Endothelial cell of umbilical vein (primary cell): ENCODE data around the gene SEC14L1. TPM values are rescaled to one million over a fixed set of nuclear protein-coding genes. Genes with fewer than 3 reads are reported as not detected.

Experiments
- BruUV-seq: library from RNA; stranded (reverse); fragments of 400-500 nt; replicated peaks from 2 replicates; lab custom pipeline; 2021; lab: Mats Ljungman, UMichigan
- CTCF ChIA-PET: fragments of 300-600, 350-600 bp; sonication (Branson Sonifier 250); formaldehyde crosslinking; loops from one replicate; lab custom pipeline; 2021; ENCODE audit warnings: antibody characterized with exemption, inconsistent platforms; lab: Charles Lee
- POLR2A ChIA-PET: fragments of 300-600, 350-600 bp; sonication (Branson Sonifier 250); formaldehyde crosslinking; loops from one replicate; lab custom pipeline; 2021; ENCODE audit warnings: antibody characterized with exemption, inconsistent platforms; lab: Charles Lee
- DNase-seq: peaks from one replicate; pipeline ENCODE4 v3.0.0-alpha.2; 2011; ENCODE audit warnings: low read depth, low spot score
- FAIRE-seq: peaks from 2 replicates; lab custom pipeline; 2011; peaks lifted over from hg19 to GRCh38; lab: Jason Lieb, UNC
- H2AFZ ChIP-seq: 2 replicates; pipeline ENCODE4 v1.6.0; 2012; ENCODE audit warnings: low read depth, low read length, control low read depth, inconsistent platforms
- H3K27ac ChIP-seq: 2 replicates; pipeline ENCODE4 v1.5.1; 2011; ENCODE audit warnings: low read depth, mild to moderate bottlenecking, control low read depth, low read length, moderate library complexity; ENCODE audit not compliant: insufficient read depth
- H3K27me3 ChIP-seq, 2 experiments: 2 replicates each; pipeline versions ENCODE4 v1.6.0 to v1.6.1; 2011; ENCODE audit warnings: low read length in 2 of 2, mixed read lengths in 1 of 2; ENCODE audit not compliant: control insufficient read depth in 2 of 2, insufficient read depth in 2 of 2
- H3K36me3 ChIP-seq, 2 experiments: 2 replicates in 1 of 2; 3 replicates in 1 of 2; pipeline ENCODE4 v1.5.1; 2011; ENCODE audit warnings: low read length in 2 of 2, mild to moderate bottlenecking in 1 of 2, moderate library complexity in 1 of 2; ENCODE audit not compliant: control insufficient read depth in 2 of 2, insufficient read depth in 2 of 2; ENCODE audit errors: extremely low read depth in 1 of 2
- H3K4me1 ChIP-seq: 3 replicates; pipeline ENCODE4 v1.5.1; 2011; ENCODE audit warnings: mild to moderate bottlenecking, low read length; ENCODE audit not compliant: control insufficient read depth, insufficient read depth; ENCODE audit errors: extremely low read depth
- H3K4me2 ChIP-seq: 2 replicates; pipeline ENCODE4 v1.6.1; 2011; ENCODE audit warnings: low read length, control low read depth, mixed read lengths; ENCODE audit not compliant: insufficient read depth
- H3K4me3 ChIP-seq, 3 experiments: fragments of 200-600 bp in 1 of 3; sonication (generic), shearing (Covaris generic) in 1 of 3; replicated peaks in 1 of 3; 2 replicates each; pipeline ENCODE4 v1.5.1; 2011 to 2016; ENCODE audit warnings: control low read depth in 3 of 3, low read length in 3 of 3, mild to moderate bottlenecking in 2 of 3, inconsistent platforms in 1 of 3, low read depth in 1 of 3, moderate library complexity in 1 of 3; ENCODE audit not compliant: insufficient read depth in 1 of 3
- H3K79me2 ChIP-seq: 2 replicates; pipeline ENCODE4 v1.6.0; 2012; ENCODE audit warnings: low read length, inconsistent platforms; ENCODE audit not compliant: control insufficient read depth, insufficient read depth
- H3K9ac ChIP-seq: replicated peaks from 2 replicates; pipeline ENCODE3; 2011; ENCODE audit warnings: low read length, control low read depth; ENCODE audit not compliant: insufficient read depth; ENCODE audit errors: extremely low read depth
- H3K9me1 ChIP-seq: replicated peaks from 3 replicates; pipeline ENCODE4 v1.6.0; 2011; ENCODE audit warnings: mild to moderate bottlenecking, low read length; ENCODE audit not compliant: control insufficient read depth, insufficient read depth; ENCODE audit errors: extremely low read depth
- H3K9me3 ChIP-seq: replicated peaks from 2 replicates; pipeline ENCODE4 v1.5.1; 2012; ENCODE audit warnings: low read length, inconsistent platforms; ENCODE audit not compliant: control insufficient read depth, insufficient read depth
- H4K20me1 ChIP-seq: replicated peaks from 2 replicates; pipeline ENCODE3; 2011; ENCODE audit warnings: mild to moderate bottlenecking, low read length; ENCODE audit not compliant: control insufficient read depth, insufficient read depth; ENCODE audit errors: extremely low read depth
- GATA2 ChIP-seq: IDR thresholded peaks from 2 replicates; pipeline ENCODE4 v1.7.0; 2011; ENCODE audit warnings: low read depth, mild to moderate bottlenecking, moderate library complexity, mixed read lengths, low read length; ENCODE audit not compliant: insufficient read length, insufficient read depth
- POLR2A ChIP-seq: IDR thresholded peaks from 2 replicates; pipeline ENCODE4 v1.6.1; 2012; ENCODE audit warnings: low read depth, mild to moderate bottlenecking, control low read depth, low read length
- POLR2AphosphoS5 ChIP-seq: IDR thresholded peaks from 2 replicates; pipeline ENCODE4 v1.6.1; 2012; ENCODE audit warnings: low read depth, mild to moderate bottlenecking, control low read depth, low read length, moderate library complexity; ENCODE audit not compliant: insufficient read depth
- dilution Hi-C: fragments of 300-500 bp; cut with MboI; formaldehyde crosslinking; loops from one replicate; pipeline ENCODE4 v1.15.0; 2019; ENCODE audit warnings: low sequenced_read_pairs; ENCODE audit not compliant: extremely low pct_ligation_motif_present
- intact Hi-C: fragments of 100-400 bp; cut with micrococcal nuclease; formaldehyde crosslinking; loops from one replicate; pipeline ENCODE4 v1.10.0; 2022
- polyA plus RNA-seq, 4 experiments: library from polyadenylated mRNA; depleted of rRNA in 3 of 4; stranded (reverse) in 3 of 4; unstranded in 1 of 4; fragments of >200 nt; gene quantifications; 2 replicates each; pipeline versions ENCODE4 v1.2.1 to v1.2.3, GENCODE V29; 2011 to 2012; ENCODE audit warnings: missing spikeins in 1 of 4
- total RNA-seq: library from RNA; stranded (reverse); gene quantifications from 2 replicates; pipeline ENCODE4 v1.2.3, GENCODE V29; 2021

The SEC14L1 gene
- total and polyA plus RNA-seq, 2 donors (not counting 3 experiments of a cell fraction or from before 2014, with no cell fraction given) = 215 to 631 TPM

- Histone ChIP-seq H4K20me1 (peaks cover 2% of the 10 kb centered on the region), H3K36me3 (peaks cover 37 to 59% of the 10 kb centered on the region in 2 experiments), H3K4me2 (peak overlapping the region; percentile 99), H3K79me2 (peaks cover 100% of the 10 kb centered on the region), H3K27ac (peak overlapping the region; percentile 97), H3K9ac (peak overlapping the region; percentile 76), H3K9me1 (no peaks in the 10 kb centered on the region), H3K4me1 (peaks cover 94% of the 10 kb centered on the region), H3K4me3 (no peak overlapping the region), H2AFZ (no peak overlapping the region), H3K27me3 (no peaks in the 10 kb centered on the region), H3K9me3 (no peaks in the 10 kb centered on the region)
- intact Hi-C loops = loop anchor here (5.0 kb wide), 1 partner anchor 90 kb away; no protein-coding TSS in a partner anchor
- no peak for TF ChIP-seq GATA2
- dilution Hi-C loops = no loop called here
- BruUV-seq = no TSS peak
- DNase-seq (no peak), FAIRE-seq (no peak)
- ChIA-PET POLR2A (no interaction called here), CTCF (interaction anchor here (1.0 to 2.6 kb wide), 3 partner anchors 13 to 61 kb away, joined by 3 to 15 read pairs (median 13); no protein-coding TSS in a partner anchor)
These were observed 6.6 kb downstream of the SEC14L1 start for GRCh38 chr17:77147357-77147801.

GRCh38 chr17:77148077-77148939 is 7.5 kb downstream of the SEC14L1 start:
- Histone ChIP-seq H3K36me3 (peaks cover 36 to 55% of the 10 kb centered on the region in 2 experiments), H3K9me3 (no peaks in the 10 kb centered on the region), H3K4me3 (no peak overlapping the region), H2AFZ (no peak overlapping the region), H3K27me3 (no peaks in the 10 kb centered on the region), H3K4me1 (peaks cover 92% of the 10 kb centered on the region), H3K9ac (no peak overlapping the region), H3K79me2 (peaks cover 100% of the 10 kb centered on the region), H3K27ac (peak overlapping the region; percentile 10), H3K4me2 (no peak overlapping the region), H4K20me1 (peaks cover 2% of the 10 kb centered on the region), H3K9me1 (no peaks in the 10 kb centered on the region)
- peak; percentile 33 for FAIRE-seq
- BruUV-seq = no TSS peak
- ChIA-PET CTCF (no interaction called here), POLR2A (interaction anchor here (1.2 kb wide), 1 partner anchor 53 kb away, joined by 5 read pairs; no protein-coding TSS in a partner anchor)
- no peak for DNase-seq
- intact Hi-C loops (loop anchor here (5.0 kb wide), 1 partner anchor 89 kb away; no protein-coding TSS in a partner anchor), dilution Hi-C loops (no loop called here)
- TF ChIP-seq POLR2A = peak; percentile 63
- TF ChIP-seq POLR2AphosphoS5 = peak; percentile 17
- TF ChIP-seq GATA2 = no peak
